Stimulated activated CD4-positive, alpha-beta T cell treated with anti-CD3 and anti-CD28 coated beads, Interleukin-4, amount 100 ng/mL, for 48 hours (primary cell): ENCODE results near the gene TSSK6.
A peak's percentile ranks its signal among the peaks of the same experiment; 100 is the strongest.

ENCODE experiments used
- DNase-seq, 2 donors: peaks; one replicate each; pipeline ENCODE4 v3.0.0-alpha.2; 2020; ENCODE audit warnings: low read depth in 2 of 2

TSSK6 gene

DNA sequence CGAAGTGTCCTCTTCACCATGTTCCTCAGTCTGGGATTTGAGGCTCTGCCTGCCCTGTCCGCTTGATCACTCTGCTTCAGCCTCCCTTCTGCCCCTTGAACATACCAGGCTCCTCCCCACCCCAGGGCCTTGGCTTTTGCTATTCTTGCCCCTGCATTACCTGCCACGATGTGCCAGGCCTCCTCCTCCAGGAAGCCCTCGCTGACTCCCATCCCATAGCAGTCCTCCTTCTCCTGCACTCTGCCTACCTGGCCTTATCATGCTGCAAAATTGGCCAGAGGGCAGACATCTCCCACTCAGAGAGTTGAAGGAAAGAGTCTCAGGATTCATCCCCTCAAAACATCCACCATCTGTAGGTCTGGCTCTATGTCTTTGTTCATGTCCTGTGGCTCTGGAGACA, 15.5 kb upstream of the TSSK6 start:
- no peak for DNase-seq

- no peak for DNase-seq
Measured at GRCh38 chr19:19530423-19530804, 15.1 kb upstream of the TSSK6 start.

DNA sequence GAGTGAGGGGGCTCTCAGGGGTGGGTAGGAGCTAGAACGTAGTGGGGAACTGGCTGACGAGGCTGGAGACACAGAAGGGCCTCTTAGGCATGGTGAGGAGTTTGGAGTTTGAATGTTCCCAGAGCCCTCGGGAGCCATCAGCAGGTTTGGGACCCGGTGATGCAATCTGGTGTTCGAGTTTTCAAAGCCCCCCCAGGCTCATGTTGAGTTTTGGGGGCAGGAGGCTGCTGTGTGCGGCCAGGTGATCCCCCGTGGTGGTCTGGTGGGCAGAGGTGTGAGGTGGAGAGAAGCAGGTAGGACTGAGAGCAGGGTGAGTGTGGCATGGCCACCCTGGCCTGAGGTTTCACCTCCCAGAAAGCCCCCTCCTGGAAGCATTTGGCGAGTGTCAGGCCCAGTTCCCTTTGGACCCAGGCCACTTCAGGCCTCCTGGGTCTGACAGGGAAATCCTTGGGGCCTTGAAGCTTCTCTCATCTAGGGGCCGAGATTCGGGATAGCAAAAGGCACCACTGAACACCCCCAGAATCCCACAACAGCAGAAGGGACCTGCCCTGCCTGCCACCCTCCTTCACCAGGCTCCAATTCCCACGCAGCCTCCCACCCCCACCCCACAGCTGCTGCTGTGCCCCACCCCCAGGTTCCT, 14.6 kb upstream of the TSSK6 start:
- no peak for DNase-seq

- no peak for DNase-seq
Measured at GRCh38 chr19:19528721-19529490, 13.6 kb upstream of the TSSK6 start, which contains the start of gene YJEFN3. Gene YJEFN3, plus strand, starts transcription at chr19:19528911. Its CDS starts 22 bp downstream, at chr19:19528933.

DNA sequence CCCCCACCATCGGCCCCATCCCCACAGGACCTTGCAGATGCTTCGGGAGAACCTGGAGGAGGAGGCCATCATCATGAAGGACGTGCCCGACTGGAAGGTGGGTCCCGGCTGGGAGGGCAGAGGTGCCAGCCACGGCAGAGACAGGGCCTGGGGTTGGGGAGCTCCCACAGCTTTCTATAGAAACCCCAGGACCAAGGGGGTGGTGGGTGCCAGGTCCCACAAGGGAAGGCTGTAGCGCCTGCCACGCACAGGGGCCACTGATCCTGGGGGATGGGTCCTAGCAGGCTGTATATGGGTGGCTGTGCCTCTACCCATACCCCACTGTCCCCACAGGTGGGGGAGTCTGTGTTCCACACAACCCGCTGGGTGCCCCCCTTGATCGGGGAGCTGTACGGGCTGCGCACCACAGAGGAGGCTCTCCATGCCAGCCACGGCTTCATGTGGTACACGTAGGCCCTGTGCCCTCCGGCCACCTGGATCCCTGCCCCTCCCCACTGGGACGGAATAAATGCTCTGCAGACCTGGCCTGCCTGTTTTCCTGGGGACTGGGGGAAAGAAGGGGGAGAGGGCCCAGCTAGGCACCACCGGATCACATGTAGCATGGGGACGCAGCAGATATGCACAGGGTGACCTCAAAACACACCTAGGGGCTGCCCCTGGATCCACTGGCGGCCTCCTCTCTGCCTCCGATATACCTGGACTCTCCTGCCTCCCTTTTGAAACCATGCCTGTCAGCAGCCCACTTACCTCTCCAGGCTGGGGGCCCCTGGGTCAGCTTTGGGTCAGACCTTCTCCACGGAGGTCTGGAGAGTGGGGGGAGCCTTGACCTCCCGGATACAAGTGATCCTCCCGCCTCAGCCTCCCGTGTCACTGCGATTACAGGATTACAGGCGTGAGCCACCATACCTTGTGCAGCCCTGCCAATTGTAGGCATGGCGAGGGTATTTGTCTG, 12.6 kb upstream of the TSSK6 start:
- no peak for DNase-seq

GRCh38 chr19:19527371-19527656, 12.0 kb upstream of the TSSK6 start:
- DNase-seq = no peak

- no peak for DNase-seq
Measured at GRCh38 chr19:19526581-19527370, 11.4 kb upstream of the TSSK6 start.

DNA sequence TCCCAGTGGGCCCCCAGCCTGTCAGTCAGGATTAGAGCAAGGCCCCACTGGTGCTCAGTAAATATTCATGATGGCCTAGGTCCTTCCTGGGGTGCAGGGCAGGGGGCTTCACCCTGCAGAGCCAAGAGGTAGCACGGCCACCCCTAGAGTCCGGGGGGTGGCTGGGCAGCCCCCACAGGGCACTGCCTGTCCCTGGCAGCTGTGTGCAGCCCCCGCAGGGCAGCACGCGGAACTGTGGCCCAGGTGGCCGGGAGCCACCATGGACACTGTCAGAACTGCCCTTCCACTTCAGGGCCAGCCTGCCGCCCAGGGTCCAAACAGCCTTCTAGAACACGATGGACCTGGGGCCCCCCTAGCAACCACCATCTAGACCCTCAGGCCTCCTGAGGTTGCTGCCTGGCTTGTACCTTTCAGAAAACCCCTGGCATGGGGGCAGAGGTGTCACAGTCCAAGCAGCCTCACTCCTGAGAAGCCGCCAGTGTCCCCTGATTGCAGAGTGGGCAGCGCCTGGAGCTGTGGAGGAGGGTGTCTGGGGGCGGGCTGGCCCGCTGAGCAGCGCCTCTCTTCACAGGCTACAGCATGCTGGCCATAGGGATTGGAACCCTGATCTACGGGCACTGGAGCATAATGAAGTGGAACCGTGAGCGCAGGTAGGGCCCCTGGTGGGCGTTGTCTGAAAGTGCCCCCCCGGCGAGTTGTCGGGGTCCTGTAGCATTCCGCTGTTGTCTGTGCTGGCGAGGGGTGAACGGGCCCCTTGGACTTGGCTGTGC, 10.4 kb upstream of the TSSK6 start:
- DNase-seq = no peak

- DNase-seq = no peak
Measured at GRCh38 chr19:19524053-19524452, 8.7 kb upstream of the TSSK6 start.

DNA sequence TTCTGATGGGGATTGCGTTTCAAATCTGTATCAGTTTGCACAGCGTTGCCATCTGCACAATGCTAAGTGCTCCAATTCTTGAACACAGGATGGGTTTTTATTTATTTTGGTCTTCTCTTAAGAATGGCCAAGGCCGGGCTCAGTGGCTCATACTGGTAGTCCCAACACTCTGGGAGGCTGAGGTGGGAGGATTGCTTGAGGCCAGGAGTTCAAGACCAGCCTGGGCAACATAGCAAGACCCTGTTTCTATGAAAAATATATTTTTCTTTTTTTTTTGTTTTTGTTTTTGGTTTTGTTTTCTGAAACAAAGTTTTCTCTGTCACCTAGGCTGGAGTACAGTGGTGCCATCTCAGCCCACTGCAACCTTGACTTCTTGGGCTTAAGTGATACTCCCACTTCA, 7.8 kb upstream of the TSSK6 start:
- DNase-seq = no peak

DNA sequence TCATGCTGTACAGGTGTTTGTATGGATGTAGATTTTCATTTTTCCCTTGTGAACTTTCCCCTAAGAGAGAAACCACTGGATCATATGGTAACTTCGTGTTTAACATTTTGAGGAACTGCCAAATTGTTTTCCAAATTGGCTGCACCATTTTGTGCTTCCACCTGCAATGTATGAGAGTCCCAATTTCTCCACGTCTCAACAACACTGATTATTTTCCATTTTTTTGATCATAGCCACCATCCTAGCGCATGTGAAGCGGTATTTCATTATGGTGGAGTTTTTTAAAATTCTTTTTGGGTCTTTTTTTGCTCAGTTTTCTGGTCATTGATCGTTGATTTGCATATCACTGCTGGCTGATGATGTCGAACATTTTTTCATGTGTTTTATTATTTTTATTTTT, 5.6 kb upstream of the TSSK6 start:
- no peak for DNase-seq

GRCh38 chr19:19517235-19517619, 1.9 kb upstream of the TSSK6 start:
- no peak for DNase-seq

GRCh38 chr19:19515642-19516519, 533 bp upstream of the TSSK6 start, which contains the start of gene NDUFA13:
Gene NDUFA13, plus strand, starts transcription at chr19:19516225. Its CDS starts 14 bp downstream, at chr19:19516239.
- peak; percentile 87 to 95 for DNase-seq

- DNase-seq = no peak
Measured at GRCh38 chr19:19514215-19514657, 1.1 kb downstream of the TSSK6 start.

- DNase-seq = no peak
Measured at GRCh38 chr19:19513682-19514081, 1.7 kb downstream of the TSSK6 start.

DNA sequence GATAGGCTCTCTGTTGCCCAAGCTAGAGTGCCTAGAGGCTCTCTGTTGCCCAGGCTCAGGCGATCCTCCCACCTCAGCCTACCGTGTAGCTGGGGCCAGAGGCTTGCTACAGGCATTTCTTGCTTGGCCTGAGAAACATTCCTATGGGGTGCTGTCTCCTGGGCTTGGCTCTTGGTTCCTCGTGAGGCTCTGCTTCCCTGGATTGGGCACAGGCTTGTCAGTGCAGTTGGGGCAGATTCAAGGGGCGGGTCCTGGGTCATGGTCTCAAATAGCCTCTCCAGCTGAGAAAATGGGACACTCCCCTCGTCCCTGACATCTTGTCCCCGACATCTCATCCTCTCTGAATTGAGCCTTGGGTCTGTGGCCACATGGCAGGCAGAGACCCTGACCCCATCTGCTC, 4.9 kb downstream of the TSSK6 start:
- DNase-seq = no peak

GRCh38 chr19:19508217-19508616, 7.1 kb downstream of the TSSK6 start:
- DNase-seq = no peak

- DNase-seq = no peak
Measured at GRCh38 chr19:19507354-19507753, 8.0 kb downstream of the TSSK6 start.

DNA sequence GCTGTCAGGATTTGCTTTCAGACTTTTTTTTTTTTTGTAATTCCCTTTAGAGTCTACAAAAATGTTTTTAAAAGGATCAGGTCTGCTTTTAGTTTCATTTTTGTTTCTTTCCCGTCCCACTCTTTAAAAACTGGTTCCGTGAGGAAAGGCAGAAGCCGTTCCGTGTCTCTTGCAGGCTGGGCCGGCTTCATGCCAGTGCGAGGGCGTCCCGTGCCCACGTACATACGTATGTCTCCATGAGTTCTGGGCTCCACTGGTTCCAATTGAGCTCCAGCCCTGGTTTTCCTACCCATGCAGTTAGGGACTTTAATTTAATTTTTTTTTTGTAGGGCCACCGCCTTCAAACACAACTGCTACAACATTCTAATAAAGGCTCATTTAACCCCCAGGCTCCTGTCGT, 8.8 kb downstream of the TSSK6 start:
- no peak for DNase-seq
